SK-N-DZ (cell line): Measurements from ENCODE around the gene ACOT7.
A peak's percentile ranks its signal among the peaks of the same experiment; 100 is the strongest.

Experiments used
- DNase-seq: peaks from one replicate; pipeline ENCODE4 v3.0.0-alpha.2; 2015; ENCODE audit warnings: low spot score

The ACOT7 gene

GRCh38 chr1:6288665-6289064 is 104.9 kb downstream of the ACOT7 start:
- DNase-seq = no peak

GRCh38 chr1:6288026-6288425 is 105.5 kb downstream of the ACOT7 start:
- no peak for DNase-seq

- no peak for DNase-seq
Observed at GRCh38 chr1:6287431-6287886, 106.1 kb downstream of the ACOT7 start.

- DNase-seq = no peak
Observed at GRCh38 chr1:6287029-6287428, 106.5 kb downstream of the ACOT7 start.

GRCh38 chr1:6286266-6286665 is 107.3 kb downstream of the ACOT7 start:
- no peak for DNase-seq

- no peak for DNase-seq
Observed at GRCh38 chr1:6285336-6285735, 108.2 kb downstream of the ACOT7 start.

GRCh38 chr1:6282577-6283270 is 110.8 kb downstream of the ACOT7 start:
- DNase-seq = no peak

- no peak for DNase-seq
Observed at GRCh38 chr1:6281511-6282402, 111.8 kb downstream of the ACOT7 start.

GRCh38 chr1:6280761-6281451 is 112.7 kb downstream of the ACOT7 start:
- DNase-seq = no peak

GRCh38 chr1:6279613-6280383 is 113.8 kb downstream of the ACOT7 start:
- DNase-seq = no peak

GRCh38 chr1:6279066-6279465 is 114.5 kb downstream of the ACOT7 start:
- DNase-seq = no peak

GRCh38 chr1:6278263-6278662 is 115.3 kb downstream of the ACOT7 start:
- no peak for DNase-seq

GRCh38 chr1:6276811-6277555 is 116.6 kb downstream of the ACOT7 start:
- no peak for DNase-seq

GRCh38 chr1:6275826-6276782 is 117.5 kb downstream of the ACOT7 start:
- DNase-seq = peak; percentile 45

GRCh38 chr1:6274622-6275139 is 118.9 kb downstream of the ACOT7 start:
- DNase-seq = no peak

- DNase-seq = no peak
Observed at GRCh38 chr1:6274102-6274501, 119.5 kb downstream of the ACOT7 start.

GRCh38 chr1:6273380-6273891 is 120.1 kb downstream of the ACOT7 start:
- no peak for DNase-seq

GRCh38 chr1:6272868-6273267 is 120.7 kb downstream of the ACOT7 start:
- DNase-seq = no peak

- DNase-seq = no peak
Observed at GRCh38 chr1:6272452-6272851, 121.1 kb downstream of the ACOT7 start.
